GM18861 (cell line): ENCODE results near the gene TAF10.

Experiments used
- ATAC-seq: cut with Tn5 transposase; IDR thresholded peaks from one replicate; pipeline ENCODE4 v1.9.1; 2021; ENCODE audit not compliant: unreplicated experiment

The TAF10 gene

GRCh38 chr11:6612213-6613041, at the start of gene TAF10:
TSS of gene TAF10 (minus strand) at chr11:6612216. CDS start at chr11:6612189, 27 bp downstream.
- ATAC-seq: peak; percentile 69

DNA sequence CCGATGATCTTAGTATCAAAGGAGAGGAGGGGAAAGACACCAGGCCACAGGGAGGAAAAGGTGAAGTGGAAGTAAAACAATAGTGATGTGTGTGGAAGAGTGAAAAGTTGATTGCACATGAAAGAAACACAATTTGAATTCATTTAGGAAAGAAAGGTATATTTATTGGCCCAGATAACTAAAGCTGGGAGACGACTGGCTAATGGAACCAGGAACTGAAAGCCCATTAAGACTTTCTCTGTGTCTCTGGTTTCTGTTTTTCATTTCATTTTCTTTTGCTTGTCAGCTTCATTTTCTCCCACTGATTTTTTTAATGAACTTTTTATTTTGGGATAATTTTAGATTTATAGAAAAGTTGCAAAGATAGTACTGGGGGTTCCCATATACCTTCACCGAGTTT, 48.7 kb upstream of the TAF10 start:
- ATAC-seq: no peak

GRCh38 chr11:6658647-6659046, 46.6 kb upstream of the TAF10 start:
- no peak for ATAC-seq

- ATAC-seq: no peak
Observed at GRCh38 chr11:6657346-6657745, 45.3 kb upstream of the TAF10 start.

- no peak for ATAC-seq
Observed at GRCh38 chr11:6656936-6657335, 44.9 kb upstream of the TAF10 start.

DNA sequence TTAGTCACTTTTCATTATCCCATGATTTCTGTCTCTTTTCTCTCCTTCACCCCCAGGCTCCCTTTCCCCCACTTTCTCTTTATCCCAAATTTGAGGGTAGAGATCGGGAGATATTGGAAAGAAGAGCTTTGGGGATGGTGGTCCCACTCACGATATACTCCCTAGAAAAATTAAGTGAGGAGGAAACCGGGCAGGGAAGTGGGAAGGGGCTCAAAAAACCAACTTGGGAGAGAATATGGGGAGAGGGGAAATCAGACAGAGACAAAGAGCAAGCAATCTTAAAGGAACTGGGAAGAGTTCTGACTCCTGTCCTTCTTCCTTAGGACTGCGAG, 44.5 kb upstream of the TAF10 start:
- no peak for ATAC-seq

DNA sequence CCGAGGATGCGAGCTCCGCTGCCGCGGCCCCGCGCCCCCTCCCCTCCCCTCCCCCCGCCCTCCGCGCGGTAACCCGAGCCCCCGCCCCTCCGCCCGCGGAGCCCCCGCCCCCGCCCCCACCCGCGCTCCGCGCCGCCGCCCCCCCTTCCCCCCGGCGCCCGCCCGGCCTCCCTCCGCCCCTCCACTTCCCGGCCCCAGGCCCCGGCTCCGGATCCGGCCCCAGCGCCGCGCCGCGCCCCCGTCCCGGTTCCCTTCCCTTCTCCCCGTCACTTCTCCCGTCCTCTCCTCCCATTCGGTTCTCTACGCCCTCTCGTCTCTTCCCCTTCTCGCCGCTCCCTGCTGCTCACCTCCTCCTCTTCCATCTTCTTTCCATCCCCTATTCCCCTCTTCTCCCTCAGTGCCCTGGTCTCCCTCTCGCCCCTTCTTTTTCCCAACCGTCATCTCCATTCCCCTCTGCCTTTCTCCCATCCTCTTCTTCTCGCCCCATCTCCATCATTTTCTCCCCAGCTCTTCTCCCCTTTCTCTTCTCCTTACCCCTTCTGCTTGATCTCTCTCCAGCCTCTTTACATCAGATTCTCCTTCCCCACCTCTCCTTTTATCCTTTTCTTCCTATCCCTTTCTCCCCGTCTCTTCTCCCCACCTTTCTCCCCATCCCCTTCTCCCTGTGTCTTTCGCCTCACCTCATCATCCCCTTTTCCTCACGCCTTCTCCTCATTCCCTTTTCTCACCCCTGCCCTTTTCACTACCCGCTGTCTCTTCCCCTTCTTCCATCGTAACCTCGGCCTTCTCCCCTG, 44.0 kb upstream of the TAF10 start, which contains the start of gene DCHS1:
Gene DCHS1, minus strand, starts transcription at position 20 of the 794 bp plus-strand sequence. CDS start 14,196 bp downstream, outside the sequence.
- no peak for ATAC-seq

- ATAC-seq: no peak
Observed at GRCh38 chr11:6655020-6655789, 43.2 kb upstream of the TAF10 start.

DNA sequence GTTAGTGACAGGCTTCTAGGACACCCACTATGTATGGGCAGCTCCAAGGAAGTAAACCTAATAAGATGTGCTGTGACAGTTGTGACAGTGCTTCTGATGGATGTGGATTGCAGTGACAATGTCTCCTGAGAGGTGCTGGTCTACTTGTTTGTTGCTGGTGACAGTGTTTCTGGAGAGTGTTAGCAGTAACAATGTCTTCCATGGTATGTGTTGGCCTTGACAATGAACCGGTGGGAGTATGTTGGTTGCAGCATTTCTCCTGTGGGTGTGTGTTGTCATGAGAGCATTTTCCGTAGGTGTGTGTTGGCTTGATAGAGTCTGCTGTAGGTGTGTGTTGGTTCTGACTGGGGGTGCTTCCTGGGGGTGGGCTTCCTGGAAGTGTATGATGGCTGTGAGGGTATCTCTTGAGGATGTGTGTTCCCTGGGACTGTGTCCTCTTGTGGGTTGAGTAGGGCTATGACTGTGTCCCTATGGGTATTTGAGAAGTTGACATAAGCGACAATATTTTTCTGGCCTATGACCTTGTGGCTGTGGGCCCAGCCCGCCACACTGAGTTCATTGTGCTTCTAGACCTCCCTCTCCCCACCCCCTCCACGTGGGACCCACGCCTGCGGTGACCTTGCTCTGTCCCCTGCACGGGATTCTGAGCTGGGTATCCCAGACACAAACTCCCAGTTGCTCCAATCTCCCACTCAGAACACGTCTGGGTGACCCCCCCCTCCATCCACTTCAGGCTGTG, 42.4 kb upstream of the TAF10 start:
- ATAC-seq: no peak

DNA sequence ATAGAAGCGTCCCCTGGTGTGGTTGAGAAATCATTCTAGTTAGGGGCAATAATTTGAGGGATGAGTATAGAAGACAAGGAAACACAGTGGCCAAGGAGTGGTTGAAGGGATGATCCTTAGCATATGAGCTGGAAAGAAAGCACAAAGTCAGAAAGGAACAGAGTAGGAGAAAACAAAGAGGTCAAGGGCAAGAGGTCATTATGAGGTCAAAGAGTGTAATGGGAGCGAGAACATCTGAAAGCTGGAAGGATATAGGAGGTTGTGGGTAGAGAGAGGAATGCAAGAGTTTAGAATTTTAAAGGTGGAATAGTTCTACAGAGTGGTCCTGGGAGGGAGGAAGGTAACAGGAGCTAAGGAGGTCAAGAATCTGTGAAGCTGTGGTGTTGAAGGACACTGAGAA, 41.6 kb upstream of the TAF10 start:
- no peak for ATAC-seq

DNA sequence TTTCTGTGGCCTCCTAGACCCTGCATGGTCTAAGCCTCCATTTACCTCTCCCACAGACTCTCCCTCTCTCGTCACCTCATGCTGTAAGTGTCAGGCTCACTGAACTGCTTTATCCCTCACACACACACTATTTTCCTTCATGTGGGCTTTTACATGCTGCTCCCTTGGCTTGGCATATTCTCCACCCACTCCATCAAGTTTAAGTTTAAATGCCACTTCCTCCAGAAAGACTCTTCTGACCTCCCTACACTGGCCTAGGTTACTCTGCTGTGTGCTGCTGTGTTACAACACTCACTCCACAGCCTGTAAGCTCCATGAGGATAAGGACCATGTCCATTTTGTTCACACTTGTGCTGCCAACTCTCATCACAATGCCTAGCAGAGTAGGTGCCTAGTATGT, 41.1 kb upstream of the TAF10 start:
- no peak for ATAC-seq

DNA sequence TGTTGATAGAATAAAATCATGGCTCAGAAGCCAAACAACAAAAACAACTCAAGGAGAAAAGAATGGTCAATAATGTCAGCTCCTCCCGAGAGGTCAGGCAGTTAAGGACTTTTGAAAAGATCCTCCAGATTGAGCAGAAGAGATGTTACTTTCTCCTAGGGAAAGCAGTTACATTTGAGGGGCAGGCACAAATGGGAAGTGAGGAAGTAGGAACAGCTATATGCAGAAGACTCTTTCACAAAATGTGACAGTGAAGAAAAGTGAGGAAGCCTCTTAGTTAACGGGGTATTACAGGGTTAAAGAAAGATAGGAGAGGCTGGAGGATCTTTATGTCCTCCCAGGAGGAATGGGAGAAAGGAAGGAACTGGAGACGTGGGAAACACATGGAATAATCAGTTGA, 40.2 kb upstream of the TAF10 start:
- ATAC-seq: no peak

DNA sequence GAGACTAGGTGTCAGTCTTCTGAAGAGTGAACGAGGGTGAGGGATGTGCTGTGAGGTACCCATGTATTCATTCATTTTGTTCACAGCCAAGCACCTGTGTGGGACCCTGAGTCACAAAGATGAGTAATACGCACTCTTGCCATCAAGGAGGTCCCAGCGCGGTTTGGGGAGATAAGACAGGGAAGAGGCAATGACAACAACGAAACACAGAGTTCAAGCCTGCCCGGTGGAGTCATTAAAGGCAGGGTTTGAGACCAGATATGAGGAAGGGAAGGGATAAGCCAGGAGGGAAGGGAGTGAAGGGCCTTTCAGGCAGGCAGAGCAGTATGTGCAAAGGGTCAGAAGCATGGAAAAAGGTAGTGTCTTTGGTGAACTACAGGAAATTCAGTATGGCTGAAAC, 39.0 kb upstream of the TAF10 start:
- ATAC-seq: no peak

DNA sequence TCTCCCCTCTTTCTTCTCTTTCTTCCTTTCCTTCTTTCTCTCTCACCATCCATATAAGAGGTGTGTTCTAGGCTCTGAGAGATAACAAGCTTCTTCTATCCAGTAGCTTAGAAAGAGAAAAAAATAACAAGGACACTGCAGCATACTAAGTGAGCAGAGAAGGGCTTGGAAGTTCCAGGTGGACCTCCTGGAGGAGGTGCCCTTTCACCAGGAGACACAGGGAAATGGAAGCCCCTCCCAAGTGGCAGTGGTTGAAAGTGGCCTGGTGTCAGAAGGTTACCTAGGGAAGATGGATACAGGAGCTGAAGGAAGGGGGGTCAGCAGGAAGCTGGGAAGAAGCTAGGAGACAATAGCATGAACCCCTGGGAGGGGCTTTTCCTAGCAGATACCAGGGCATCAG, 38.1 kb upstream of the TAF10 start:
- ATAC-seq: no peak

DNA sequence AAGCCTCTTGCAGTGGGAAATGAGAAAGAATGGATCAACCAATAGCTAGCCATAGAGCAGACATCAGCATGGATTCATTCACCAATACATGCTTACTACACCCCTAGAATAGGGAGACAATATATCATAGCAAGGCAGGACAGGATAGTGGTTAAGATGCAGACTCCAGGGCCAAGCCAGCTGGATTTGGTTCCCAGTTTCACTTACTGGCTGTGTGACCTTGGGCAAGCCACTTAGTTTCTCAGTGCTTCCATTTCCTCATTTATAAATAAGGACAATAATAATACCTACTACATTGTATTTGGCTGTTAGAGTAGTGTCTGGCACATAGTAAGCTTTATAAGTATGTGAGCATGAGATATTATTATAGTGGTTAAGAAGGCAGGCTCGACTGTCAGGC, 36.5 kb upstream of the TAF10 start:
- ATAC-seq: no peak

DNA sequence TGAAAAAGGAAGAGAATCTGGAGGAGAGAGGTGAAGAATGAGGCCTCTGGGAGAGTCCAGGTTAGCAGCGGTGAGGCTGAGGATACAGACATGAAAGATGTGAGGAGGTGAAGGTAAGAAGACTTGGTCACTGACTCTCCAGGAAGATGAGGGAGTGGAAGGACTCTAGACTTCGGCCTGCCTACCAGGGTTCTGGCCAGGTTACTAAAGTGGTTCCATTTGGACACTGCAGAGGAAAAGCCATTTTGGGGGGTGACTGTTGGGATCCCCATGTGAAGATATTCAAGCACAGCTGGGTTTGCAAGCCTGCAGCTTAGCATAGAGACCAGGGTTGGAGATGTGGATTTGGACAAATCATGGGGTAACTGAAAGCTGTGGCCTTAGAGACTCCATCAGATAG, 35.8 kb upstream of the TAF10 start:
- no peak for ATAC-seq

DNA sequence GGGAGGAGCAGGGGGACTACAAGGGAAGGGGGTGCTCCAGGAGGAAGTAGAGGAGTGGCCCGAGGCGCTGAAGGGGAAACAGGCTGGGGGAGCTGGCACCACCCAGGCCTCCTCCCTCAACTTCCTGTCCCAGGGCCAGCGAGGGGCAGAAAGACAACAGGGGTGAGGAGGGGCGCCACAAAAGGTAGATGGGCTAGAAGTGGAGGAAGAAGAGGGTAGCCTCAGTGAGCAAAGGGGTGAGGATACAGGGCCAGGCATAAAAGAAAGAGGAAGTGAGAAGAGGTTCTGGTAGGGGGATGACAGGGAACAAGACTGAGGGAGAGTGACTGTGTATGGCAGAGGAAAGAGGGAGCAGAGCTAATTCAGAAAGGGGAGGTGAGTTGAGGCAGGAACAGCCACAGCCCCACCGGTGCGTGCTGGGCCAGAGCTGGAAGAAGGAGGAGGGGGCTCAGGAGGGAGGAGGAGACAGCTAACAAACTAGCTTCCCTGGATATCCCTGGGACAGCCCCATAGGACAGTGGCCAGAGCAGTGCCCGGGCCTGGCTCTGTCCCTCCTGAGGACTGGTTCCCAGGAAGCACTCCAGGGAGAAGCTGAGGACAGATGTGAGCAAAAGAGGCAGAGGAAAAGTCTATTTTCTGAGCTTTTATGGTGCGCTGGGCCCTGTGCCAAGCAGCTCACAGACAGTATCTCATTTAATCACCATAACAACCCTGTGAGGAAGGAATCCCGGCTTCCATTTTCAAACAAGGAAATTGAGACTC, 35.1 kb upstream of the TAF10 start:
- peak; percentile 95 for ATAC-seq

GRCh38 chr11:6646576-6646917, 34.5 kb upstream of the TAF10 start:
- ATAC-seq: no peak

GRCh38 chr11:6646071-6646470, 34.1 kb upstream of the TAF10 start:
- ATAC-seq: no peak

- no peak for ATAC-seq
Observed at GRCh38 chr11:6642957-6643356, 30.9 kb upstream of the TAF10 start.
